Myocyte (in vitro differentiated cells): ENCODE results near the gene PDLIM3. TPM values are rescaled to one million over a fixed set of nuclear protein-coding genes. Genes with fewer than 3 reads are reported as not detected.

ENCODE experiments used
- DNase-seq: peaks from one replicate; pipeline ENCODE4 v3.0.0-alpha.2; 2012; ENCODE audit warnings: low read depth
- polyA plus RNA-seq: library from polyadenylated mRNA; unstranded; fragments of >200 nt; gene quantifications from one replicate; pipeline ENCODE4 v1.2.1, GENCODE V29; 2012; ENCODE audit warnings: missing spikeins
- total RNA-seq: library from RNA; depleted of rRNA; stranded (reverse); fragments of >200 nt; gene quantifications from 2 replicates; pipeline ENCODE4 v1.2.3, GENCODE V29; 2014

The PDLIM3 gene
- total RNA-seq: 2,950 and 5,295 TPM in 2 replicates
- polyA plus RNA-seq: 451 TPM

DNA sequence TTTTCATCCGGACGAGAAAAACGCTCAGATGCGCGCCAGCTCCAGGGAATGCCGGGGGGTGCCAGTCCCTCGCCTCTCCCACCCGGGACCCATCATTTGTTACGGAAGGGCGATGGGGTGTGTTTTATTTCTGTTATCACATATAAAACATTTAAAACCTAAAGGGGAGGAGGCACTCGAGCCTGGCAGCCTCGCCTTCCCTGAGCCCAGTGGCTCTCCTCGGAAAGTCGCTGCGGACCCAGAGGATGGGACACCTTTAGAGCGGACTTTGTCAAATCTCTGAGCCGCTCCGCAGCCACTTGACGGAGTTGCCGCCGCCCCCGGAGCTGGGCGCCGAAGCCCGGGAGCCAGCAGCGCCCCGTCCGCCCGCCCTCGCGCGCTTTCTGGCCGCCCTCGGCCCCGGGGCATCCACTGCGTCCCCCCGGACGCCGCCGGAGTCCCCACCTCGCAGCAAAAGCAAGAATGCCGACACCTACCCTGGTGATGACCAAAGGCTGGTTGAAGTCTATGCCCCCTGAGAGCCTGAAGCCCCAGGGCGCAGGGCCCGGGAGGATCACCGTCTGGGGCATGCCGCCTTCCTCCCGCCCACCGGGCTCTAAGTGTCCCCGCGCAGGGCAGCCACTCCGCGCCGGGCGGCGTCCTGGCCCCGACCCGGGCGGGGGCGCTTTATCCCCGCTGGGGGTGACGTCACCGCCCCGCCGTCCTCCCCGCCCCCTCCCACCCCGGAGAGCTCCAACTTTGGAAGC lies at the start of gene PDLIM3:
PDLIM3 (minus strand) TSS at position 642 of the 746 bp plus-strand sequence; CDS start at position 569, 73 bp downstream.
- DNase-seq: peak; percentile 92

- DNase-seq: no peak
These were observed 48.5 kb upstream of the PDLIM3 start for GRCh38 chr4:185583813-185584212.

DNA sequence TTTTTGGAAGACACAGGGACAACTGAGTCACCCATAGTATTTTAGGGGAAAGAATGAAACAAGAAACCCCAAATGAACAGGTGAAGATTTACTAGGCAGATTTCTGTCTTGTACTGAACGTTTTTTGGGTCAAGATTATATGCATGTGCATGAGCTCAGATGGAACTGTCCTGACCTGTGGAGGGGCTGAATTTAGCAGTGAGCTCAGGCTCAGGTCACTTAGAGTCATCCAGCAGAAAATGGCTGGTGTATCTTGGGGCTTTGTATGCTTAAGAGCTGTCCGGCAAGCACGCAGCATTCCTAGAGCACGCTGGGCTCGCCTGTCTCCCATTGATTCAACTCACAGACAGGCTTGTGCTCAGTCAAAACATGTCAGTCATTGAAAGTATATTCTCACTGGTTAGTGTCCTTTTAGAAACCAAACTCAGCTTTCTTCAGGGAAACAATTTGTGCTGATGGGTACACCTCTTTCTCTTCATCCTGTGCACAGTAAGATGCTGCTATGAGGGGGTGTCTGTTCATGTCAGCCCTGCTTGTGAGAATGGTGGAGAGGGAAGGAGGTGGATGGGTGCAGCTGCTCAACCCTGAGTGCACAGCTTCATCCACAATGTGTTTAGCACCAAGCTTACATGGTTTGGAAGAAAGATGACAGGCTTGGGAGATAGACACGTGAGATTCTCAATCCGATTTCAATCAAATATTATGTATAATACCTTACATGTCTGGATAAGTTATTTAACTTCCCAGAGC lies 47.5 kb upstream of the PDLIM3 start:
- DNase-seq: peak; percentile 73

DNA sequence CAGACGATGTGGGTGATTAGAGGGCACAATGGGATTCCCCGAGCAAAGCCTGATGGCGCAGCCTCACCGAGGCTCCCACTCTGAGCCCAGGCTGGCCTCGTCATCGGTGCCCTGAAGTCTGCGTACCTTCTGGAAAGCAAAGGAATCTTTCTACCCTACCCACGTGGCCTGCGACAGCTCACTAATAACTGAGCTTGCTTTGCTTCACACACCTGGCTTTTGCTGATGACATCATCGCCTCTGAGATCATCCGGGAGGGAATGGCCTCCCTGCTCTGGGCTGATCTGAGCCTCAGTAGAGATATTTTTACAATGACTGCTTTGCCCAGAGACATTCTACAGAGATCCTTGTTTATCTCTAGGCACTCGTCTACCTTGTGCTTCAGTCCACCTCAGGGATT lies 45.4 kb upstream of the PDLIM3 start:
- peak; percentile 62 for DNase-seq

- DNase-seq: no peak
These were observed 43.0 kb upstream of the PDLIM3 start for GRCh38 chr4:185578284-185578683.

DNA sequence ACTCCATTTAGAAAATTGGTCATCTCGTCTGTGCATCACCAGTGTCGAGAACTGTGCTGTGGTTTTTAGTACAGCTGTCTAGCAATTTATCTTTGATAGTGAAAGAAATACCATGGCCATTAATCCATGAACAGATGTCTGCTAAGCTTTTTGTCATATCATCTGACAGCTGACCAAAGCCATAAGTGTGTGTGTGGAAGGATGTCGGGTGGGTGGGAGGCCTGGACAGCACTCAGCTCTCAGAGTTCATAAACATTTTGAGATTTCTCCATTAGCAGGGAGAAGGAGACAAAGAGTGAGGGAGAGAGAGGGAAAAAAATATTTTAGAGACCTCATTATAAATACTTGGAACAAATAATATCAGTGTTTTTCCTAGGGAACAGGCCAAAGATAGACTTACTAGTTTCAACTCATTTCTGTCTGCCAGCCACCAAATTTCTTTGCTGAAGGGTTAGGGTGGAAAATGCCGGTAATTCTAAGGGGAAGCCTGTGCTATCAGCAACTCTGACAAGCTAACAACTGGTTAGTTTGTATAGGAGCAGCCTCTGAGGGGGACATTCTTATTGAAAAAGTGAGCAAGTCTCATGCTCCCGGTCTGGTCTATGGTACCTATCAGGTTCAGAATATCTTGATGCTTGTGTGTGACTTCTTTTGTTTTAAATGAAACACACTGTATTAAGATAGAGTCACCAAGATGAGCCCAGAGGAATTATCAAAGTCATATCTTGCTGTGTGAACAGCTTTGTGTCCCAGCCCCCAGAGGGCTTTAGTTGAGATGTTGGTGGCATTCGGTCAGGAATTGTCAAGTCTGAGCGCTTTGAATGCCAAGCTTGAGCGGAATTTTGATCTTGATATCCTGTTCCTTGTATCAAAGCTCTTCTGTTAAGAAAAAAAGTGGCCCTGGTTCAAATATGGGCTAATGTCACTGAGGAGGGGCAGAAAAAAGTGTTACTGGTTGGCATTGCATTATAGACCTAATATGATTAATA lies 41.9 kb upstream of the PDLIM3 start:
- DNase-seq: peak; percentile 98

DNA sequence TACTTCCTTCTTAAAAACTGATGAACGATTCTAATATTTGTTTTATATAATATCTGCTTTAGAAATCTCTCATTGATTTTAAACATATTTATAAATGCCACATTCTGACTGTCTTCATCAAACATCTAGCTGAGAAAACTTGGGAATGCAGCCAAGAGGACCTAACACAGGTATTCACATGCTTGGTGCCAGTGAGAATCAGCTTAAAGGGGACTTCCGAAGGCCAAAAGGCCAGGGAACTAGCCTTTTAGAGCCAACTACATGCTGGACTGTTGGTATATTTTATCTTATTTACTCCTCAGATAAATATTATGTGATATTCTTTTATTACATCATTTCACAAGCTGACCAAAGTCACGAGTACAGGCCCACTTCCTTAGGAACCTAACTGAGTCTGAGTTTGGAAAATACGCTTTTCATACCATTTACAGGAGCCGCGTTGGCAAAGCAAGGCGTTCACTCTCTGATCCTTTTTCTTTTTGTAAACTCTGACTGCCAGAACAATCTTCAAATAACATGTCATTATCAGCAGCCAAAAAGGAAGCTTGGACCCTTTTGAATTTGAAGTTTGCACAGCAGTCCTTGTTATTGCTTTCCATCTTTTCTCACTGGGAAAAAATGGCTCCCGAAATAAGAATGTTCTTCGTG lies 41.1 kb upstream of the PDLIM3 start:
- peak; percentile 57 for DNase-seq

GRCh38 chr4:185573651-185574199 lies 38.4 kb upstream of the PDLIM3 start:
- DNase-seq: peak; percentile 99

- no peak for DNase-seq
These were observed 35.4 kb upstream of the PDLIM3 start for GRCh38 chr4:185570727-185571126.

DNA sequence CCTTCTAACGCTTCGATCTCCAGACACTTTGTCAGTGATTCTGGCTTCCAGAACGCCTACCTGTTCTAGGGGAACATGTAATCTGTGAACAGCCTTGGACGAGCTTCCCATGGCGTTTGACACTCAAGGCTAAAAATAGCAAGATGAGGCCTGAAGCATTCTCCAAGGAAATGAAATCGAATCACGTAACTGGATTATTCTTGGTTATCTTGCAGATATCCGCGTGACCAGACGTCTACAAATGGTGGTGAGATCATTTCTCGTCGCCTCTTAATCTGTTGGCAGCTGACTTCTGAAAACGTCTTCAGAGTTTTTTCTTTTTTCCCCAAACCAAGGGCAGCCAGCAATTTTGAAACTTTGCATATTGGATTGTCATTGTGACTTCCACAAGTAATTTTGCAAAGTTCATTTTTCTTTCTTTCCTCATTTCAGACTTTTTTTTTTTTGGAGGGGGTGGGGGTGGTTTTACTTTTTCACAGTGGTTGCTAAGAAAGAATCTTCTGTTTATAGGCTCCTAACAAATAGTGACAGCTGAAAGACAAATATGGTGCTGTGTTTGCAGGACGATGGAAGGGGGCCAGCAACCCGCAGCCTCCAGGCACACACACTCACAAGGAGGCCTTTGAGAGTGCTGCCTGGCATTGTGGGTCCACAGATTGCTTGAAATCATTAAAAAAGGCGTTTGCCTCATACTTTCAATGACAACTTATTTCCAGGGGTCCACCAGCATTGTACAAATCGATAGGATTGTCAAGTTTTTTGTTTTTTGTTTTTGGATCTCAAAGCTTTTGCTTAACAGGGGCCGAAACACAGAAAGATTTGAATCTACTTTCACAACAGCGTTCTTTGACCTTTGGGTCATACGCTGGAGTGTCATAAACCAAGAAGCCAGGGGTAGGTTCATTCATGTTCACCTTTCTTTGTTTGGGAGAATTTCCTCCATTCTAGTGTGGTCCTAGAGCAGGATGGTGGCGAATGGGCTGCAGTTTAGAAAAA lies 32.4 kb upstream of the PDLIM3 start:
- peak; percentile 99 for DNase-seq

- peak; percentile 90 for DNase-seq
These were observed 31.7 kb upstream of the PDLIM3 start for GRCh38 chr4:185566972-185567371.

- DNase-seq: no peak
These were observed 31.1 kb upstream of the PDLIM3 start for GRCh38 chr4:185566425-185566824.

DNA sequence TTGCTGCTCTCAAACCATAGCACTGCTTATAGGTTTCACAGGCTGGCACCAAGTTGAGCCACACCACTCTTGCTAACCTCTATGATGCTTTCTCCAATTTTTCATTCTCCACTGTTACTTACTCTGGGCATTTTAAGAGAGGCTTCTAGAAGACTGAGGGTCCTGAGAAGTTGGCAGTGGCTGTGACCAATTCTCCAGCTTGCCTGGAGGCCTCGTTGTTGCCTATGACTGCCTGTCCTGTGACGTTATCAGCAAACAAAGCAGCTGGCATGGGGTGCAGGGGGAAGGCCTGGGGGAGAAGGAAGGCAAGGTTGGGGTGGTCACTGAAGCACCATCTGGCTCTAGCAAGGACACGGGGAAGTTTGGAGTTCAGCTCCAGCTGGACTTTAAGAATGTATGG lies 30.4 kb upstream of the PDLIM3 start:
- DNase-seq: no peak

GRCh38 chr4:185564349-185564748 lies 29.0 kb upstream of the PDLIM3 start:
- DNase-seq: no peak

DNA sequence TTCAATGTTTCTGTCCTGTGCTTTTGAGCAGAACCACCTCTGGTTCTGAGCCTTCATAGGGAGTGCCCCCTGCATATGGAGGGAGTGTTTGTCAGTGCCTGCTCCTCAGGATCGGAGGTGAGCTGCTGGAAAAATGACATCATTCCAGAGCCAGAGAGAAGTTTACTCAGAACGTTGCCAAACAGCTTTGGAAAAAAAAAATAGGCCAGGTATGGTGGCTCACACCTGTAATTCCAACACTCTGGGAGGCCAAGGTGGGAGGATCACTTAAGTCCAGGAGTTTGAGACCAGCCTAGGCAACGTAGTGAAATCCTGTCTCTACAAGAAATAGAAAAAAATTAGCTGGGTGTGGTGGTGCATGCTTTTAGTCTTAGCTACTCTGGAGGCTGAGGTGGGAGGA lies 27.2 kb upstream of the PDLIM3 start:
- DNase-seq: no peak

- DNase-seq: no peak
These were observed 25.0 kb upstream of the PDLIM3 start for GRCh38 chr4:185560316-185560715.

DNA sequence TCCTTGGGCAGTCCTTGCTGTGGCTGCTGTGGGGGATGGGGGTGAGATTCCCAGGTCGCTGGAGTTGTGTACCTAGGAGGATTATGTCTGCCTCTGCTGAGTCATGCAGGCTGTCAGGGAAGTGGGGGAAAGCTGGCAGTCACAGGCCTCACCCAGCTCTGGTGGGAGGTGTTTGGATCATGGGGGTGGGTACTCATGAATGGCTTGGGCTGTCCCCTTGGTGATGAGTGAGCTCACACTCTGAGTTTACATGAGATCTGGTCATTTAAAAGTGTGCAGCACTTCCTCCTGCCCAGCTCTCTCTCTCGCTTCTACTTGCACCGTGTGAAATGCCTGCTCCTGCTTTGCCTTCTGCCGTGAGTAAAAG lies 24.6 kb upstream of the PDLIM3 start:
- peak; percentile 95 for DNase-seq

DNA sequence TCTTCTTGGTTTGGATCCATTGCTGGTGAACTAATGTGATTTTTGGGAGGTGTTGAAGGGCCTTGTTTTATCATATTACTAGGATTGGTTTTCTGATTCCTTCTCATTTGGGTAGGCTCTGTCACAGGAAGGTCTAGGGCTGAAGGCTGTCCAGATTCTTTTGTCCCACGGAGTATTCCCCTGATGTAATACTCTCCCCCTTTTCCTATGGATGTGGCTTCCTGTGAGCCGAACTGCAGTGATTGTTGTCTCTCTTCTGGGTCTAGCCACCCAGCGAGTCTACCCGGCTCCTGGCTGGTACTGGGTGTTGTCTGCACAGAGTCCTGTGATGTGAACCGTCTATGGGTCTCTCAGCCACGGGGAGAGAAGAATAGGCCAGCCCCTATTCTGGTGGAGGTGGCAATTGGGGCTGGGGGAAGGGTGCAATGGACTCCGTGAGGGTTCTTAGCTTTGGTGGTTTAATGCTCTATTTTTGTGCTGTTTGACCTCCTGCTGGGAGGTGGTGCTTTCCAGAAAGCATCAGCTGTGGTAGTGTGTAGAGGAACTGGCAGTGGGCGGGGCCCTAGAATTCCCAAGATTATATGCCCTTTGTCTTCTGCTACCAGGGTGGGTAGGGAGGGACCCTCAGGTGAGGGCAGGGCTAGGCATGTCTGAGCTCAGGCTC lies 24.1 kb upstream of the PDLIM3 start:
- peak; percentile 92 for DNase-seq
